ENCODE measurements around the gene FCAMR. TPM values are rescaled to one million over a fixed set of nuclear protein-coding genes. Genes with fewer than 3 reads are reported as not detected.

The FCAMR gene
- total RNA-seq, 2 experiments from 2014 or later = not detected

DNA sequence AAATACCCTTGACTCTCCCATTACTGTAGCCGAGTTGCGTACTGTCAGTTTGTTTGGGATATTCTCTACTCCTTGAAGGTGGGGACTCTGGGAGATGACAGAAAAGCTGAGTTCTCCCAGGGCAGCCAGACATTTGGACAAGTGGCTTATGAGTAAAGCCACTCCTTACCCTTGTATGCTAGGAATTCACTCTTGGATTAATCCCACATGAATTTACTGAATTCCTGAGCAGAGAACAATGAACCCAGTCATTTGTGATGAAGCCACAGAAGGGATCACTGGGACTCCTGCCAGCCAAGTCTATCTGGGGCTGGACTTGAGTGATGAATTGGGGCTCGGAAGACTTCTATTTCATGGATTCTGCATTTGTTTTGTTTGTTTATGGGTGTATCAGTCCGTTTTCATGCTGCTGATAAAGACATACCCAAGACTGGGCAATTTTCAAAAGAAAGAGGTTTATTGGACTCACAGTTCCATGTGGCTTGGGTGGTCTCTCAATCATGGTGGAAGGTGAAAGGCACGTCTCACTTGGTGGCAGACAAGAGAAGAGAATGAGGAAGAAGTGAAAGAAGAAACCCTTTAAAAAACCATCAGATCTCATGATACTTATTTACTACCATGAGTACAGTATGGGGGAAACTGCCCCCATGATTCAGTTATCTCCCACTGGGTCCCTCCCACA is 37.2 kb upstream of the FCAMR start:
- ATAC-seq = no peak

DNA sequence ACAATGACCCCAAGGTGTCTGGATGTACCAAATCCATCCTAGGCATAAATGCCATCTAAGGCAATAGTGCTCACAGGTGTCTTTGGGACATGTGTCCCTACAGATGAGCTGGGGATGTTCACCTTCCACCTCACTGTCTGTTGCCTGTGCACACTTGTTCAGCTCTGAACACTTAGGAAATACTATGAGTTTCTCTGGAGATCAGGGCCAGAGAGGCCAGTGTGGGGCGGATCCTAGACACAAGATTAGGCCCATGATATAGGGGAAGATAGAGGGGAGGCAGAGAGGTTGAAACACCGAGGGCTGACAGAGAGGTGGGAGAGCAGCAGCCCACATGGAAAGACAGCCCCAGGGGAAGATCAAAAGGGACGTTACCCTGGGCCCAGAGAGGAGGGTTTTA is 36.7 kb upstream of the FCAMR start:
- ChIA-PET POLR2A (no interaction called here), CTCF (interaction anchor here (0.7 to 1.8 kb wide), 7 partner anchors 12 to 234 kb away, joined by 3 to 9 read pairs (median 3); no protein-coding TSS in a partner anchor)
- Mint-ChIP-seq H3K36me3 (ENCODE audit: low read depth) (no peaks in the 10 kb centered on the region), H3K4me3 (no peak overlapping the region), H3K4me1 (peaks cover 2% of the 10 kb centered on the region), H3K27me3 (peaks cover 7% of the 10 kb centered on the region), H3K9me3 (ENCODE audit: low read depth) (no peaks in the 10 kb centered on the region), H3K27ac (no peak overlapping the region)
- ATAC-seq (no peak), DNase-seq (no peak)
- intact Hi-C loops (cut with DNase I, micrococcal nuclease) = loop anchor here in 1 of 2 experiments (5.0 kb wide), 1 partner anchor 70 kb away; no protein-coding TSS in a partner anchor

More for the DNA sequence above, 37.2 kb upstream of the FCAMR start:
- ChIA-PET CTCF (interaction anchor here (0.6 to 1.2 kb wide), 3 partner anchors 74 to 447 kb away, joined by 3 read pairs; partner anchors contain the start of gene CR2), POLR2A (no interaction called here)
- no peaks in the 10 kb centered on the region for H3K36me3 Mint-ChIP-seq (ENCODE audit: low read depth)
- H3K9me3 Mint-ChIP-seq (ENCODE audit: low read depth) = no peaks in the 10 kb centered on the region
- H3K4me3 Mint-ChIP-seq = no peak overlapping the region
- no peak for DNase-seq
- H3K27ac Mint-ChIP-seq = no peak overlapping the region
- H3K4me1 Mint-ChIP-seq = peaks cover 2% of the 10 kb centered on the region
- intact Hi-C loops (cut with DNase I, micrococcal nuclease) = loop anchor here in 1 of 2 experiments (5.0 kb wide), 1 partner anchor 70 kb away; no protein-coding TSS in a partner anchor
- H3K27me3 Mint-ChIP-seq = peaks cover 9% of the 10 kb centered on the region

DNA sequence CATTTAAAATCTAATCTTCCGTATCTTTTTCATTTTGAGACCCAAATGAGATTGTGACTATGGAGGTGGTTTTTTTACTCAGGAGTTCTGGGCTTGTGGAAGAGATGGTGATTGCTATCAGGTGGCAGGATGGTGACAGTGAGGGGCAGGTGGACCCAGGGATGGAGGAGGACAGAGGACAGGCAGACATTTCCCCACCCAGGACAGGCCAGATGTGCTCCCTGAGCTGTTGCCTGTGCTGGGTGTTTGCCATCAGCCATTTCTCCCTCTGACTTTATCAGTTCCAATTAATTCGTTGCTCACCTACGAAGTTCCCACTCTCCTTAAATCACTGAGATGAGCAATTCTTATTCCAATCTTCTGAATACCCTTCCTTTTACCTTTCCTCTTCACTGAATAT is 35.8 kb upstream of the FCAMR start:
- Mint-ChIP-seq H3K9me3 (ENCODE audit: low read depth) (no peaks in the 10 kb centered on the region), H3K36me3 (ENCODE audit: low read depth) (no peaks in the 10 kb centered on the region), H3K4me3 (no peak overlapping the region), H3K27me3 (peaks cover 6% of the 10 kb centered on the region), H3K27ac (no peak overlapping the region), H3K4me1 (peaks cover 2% of the 10 kb centered on the region)
- ChIA-PET POLR2A (no interaction called here), CTCF (interaction anchor here (0.6 to 2.4 kb wide), 14 partner anchors 12 to 384 kb away, joined by 3 to 17 read pairs (median 3); no protein-coding TSS in a partner anchor)
- intact Hi-C loops (cut with DNase I, micrococcal nuclease) = loop anchor here in 1 of 2 experiments (5.0 kb wide), 1 partner anchor 71 kb away; no protein-coding TSS in a partner anchor
- ATAC-seq = no peak
- DNase-seq = no peak

DNA sequence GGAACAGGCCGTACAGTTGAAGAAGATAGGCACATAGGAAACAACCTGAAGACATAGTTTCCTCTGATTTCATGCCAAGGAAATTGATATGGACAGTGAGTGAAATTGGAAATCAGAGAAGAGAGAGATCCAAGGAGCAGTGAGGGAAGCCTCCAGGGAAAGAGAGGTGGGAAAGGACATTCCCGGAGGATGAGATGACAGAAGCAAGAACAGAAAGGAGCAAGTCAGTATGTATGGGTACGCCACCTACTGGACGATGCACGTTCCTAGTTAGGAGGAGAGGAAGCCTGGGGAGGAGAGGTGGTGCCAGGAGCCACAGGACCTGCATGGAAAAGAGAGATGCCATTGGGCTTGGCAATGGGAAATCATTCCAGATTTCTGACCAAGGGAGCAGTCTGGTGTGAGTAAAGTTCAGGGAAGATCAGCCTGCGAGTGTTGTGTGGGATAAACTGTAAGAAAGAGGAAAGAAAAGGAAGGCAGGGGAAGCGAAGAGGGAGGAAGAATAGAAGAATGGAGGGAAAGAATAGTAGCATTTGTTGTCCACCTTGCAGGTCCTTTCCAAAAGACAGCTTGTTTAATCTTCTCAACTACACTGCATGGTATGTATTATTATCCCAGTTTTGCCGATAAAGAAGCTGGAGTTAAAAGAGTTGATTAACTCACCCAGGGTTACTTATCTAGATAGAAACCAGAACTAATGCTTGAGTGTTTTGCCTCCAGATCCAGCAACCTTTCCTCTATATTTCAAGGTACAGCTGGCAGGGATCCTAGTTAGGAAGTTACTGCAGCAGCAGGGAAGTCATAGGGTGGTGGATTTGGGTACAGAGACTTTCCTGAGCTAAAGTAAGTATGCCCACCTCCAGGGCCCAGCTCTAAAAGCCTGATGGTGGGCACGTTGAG is 34.9 kb upstream of the FCAMR start:
- H3K9me3 Mint-ChIP-seq (ENCODE audit: low read depth) = no peaks in the 10 kb centered on the region
- peak; percentile 57 for ATAC-seq
- POLR2A ChIA-PET = no interaction called here

DNA sequence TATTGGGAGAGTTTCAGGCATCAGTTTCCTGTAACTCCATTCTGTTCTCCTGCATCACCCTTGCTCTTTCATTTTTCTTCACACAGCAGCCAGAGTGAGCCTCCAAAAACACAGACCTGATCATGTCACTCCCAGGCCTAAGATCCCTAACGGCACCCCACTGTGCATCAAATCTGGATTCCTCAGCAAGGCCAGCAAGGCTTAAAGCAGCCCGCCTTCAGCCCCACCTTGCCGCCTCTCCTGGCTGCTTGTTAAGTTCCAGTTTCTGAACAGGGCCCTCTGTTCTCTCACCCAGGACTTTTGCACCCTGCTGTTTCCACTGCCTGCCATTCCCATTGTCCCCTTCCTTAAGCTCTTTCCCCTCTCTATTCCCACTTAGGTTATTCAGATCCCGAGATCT is 33.0 kb upstream of the FCAMR start:
- no peak overlapping the region for H3K27ac Mint-ChIP-seq
- intact Hi-C loops (cut with DNase I, micrococcal nuclease) = no loop called here
- ATAC-seq = no peak
- DNase-seq = no peak
- no peaks in the 10 kb centered on the region for H3K9me3 Mint-ChIP-seq (ENCODE audit: low read depth)
- H3K27me3 Mint-ChIP-seq = peaks cover 6% of the 10 kb centered on the region
- peaks cover 2% of the 10 kb centered on the region for H3K4me1 Mint-ChIP-seq
- ChIA-PET POLR2A (interaction anchor here (0.6 kb wide), 1 partner anchor 11 kb away, joined by 4 read pairs; no protein-coding TSS in a partner anchor), CTCF (interaction anchor here (0.5 to 2.3 kb wide), 6 partner anchors 10 to 372 kb away, joined by 3 to 6 read pairs (median 4); no protein-coding TSS in a partner anchor)
- H3K36me3 Mint-ChIP-seq (ENCODE audit: low read depth) = no peaks in the 10 kb centered on the region
- H3K4me3 Mint-ChIP-seq = no peak overlapping the region

More for the DNA sequence above, 34.9 kb upstream of the FCAMR start:
- intact Hi-C loops (cut with DNase I, micrococcal nuclease) = loop anchor here in 1 of 2 experiments (5.0 kb wide), 1 partner anchor 72 kb away; no protein-coding TSS in a partner anchor
- CTCF ChIA-PET = interaction anchor here (0.6 to 2.4 kb wide), 22 partner anchors 10 to 451 kb away, joined by 3 to 17 read pairs (median 4); no protein-coding TSS in a partner anchor
- Mint-ChIP-seq H3K27me3 (peaks cover 4% of the 10 kb centered on the region), H3K4me3 (no peak overlapping the region), H3K36me3 (ENCODE audit: low read depth) (no peaks in the 10 kb centered on the region), H3K4me1 (peaks cover 2% of the 10 kb centered on the region), H3K27ac (no peak overlapping the region)
- DNase-seq = peak; percentile 64

DNA sequence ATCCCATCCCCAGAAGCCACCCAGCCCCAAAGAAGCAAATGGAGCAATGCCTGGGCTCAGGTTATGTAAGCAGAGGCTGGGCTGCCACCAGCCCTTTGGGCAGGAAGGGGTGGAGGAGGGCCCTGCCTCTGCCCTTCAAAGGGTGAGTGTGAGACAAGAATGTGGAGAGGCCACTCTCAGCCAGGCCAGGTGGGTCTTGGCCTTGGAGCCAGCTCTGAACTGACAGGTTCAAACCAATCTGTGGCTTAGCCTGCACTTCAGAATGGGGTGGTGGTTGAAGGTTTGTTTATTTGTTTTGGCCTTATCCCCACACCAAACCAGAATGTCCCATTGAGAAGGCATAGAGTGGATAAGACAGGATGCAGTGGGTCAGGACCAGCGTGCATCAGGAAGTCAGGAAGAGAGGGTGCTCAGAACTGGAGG is 32.5 kb upstream of the FCAMR start:
- H3K4me3 Mint-ChIP-seq = no peak overlapping the region
- H3K36me3 Mint-ChIP-seq (ENCODE audit: low read depth) = no peaks in the 10 kb centered on the region
- intact Hi-C loops (cut with DNase I, micrococcal nuclease) = no loop called here
- ChIA-PET POLR2A (no interaction called here), CTCF (interaction anchor here (0.5 to 2.3 kb wide), 5 partner anchors 22 to 372 kb away, joined by 3 to 6 read pairs (median 3); no protein-coding TSS in a partner anchor)
- ATAC-seq = no peak
- H3K27me3 Mint-ChIP-seq = peaks cover 6% of the 10 kb centered on the region
- H3K9me3 Mint-ChIP-seq (ENCODE audit: low read depth) = no peaks in the 10 kb centered on the region
- no peak for DNase-seq
- peaks cover 2% of the 10 kb centered on the region for H3K4me1 Mint-ChIP-seq
- H3K27ac Mint-ChIP-seq = no peak overlapping the region

DNA sequence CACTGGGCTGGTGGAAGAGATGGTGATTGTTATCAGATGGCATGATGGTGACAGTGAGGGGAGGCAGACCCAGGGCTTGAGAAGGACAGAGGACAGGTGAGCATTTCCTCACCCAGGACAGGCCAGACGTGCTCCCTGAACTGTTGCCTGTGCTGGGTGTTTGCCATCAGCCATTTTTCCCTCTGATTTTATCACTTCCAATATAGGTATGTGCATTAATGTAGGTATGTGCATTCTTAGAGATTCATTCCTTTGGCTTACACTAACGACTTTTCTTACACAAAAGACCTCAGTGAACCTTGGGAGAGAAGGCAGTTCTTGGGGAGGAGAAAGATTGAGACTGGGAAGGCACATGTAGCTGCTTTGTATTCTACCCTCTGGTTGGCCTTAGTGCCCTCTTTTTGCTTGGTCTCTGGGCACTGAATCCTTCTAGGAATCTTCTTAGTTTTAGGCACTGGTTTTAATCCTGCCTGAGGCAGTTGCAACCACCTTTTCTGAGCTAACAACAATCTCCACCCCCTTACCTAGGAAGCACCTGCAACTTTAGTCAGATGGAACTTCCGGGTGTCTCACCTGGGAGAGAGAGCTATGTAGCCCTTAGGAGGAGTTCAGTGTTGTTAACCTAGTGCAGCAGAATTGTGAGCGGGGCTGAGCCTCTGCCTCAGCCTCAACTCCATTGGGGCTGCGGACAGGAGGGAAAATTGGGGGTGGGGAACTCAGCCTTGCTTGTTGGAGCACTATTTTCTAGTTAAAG is 31.4 kb upstream of the FCAMR start:
- no peaks in the 10 kb centered on the region for H3K9me3 Mint-ChIP-seq (ENCODE audit: low read depth)
- intact Hi-C loops (cut with DNase I, micrococcal nuclease) = no loop called here
- peaks cover 2% of the 10 kb centered on the region for H3K4me1 Mint-ChIP-seq
- CTCF ChIA-PET = interaction anchor here (0.8 to 1.5 kb wide), 3 partner anchors 19 to 267 kb away, joined by 3 read pairs; no protein-coding TSS in a partner anchor
- ATAC-seq (no peak), DNase-seq (no peak)
- peaks cover 4% of the 10 kb centered on the region for H3K27me3 Mint-ChIP-seq
- no peak overlapping the region for H3K4me3 Mint-ChIP-seq
- H3K36me3 Mint-ChIP-seq (ENCODE audit: low read depth) = no peaks in the 10 kb centered on the region
- POLR2A ChIA-PET = no interaction called here
- H3K27ac Mint-ChIP-seq = no peak overlapping the region

DNA sequence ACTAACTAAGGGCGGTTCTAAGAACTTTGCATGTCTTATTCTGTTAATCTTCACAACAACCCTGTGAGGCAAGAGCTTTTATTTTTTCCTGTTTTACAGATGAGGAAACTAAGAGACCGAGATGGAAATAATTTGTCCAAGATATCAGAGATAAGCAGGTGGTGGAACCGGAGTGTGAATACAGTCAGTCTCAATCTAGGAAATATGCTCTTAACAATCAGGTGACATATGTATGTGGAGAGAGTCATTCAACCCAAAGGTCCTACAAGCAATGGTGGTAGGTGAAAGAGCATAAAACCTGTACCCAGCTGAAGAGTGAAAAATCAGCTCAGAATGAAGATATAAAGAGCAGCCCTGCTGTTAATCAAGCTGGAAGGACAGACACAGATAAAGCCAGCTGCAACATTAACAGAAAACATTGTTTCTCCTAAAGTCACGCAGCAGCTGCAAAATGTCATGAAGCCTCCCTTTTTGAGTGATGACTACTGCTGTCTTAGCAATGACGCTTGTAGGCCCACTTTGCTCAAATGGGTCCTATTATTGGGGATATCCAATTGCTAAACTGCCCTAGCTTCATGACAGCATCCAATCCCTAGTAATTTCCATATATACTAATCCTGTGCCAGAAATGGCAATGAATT is 30.5 kb upstream of the FCAMR start:
- H3K9me3 Mint-ChIP-seq (ENCODE audit: low read depth) = no peaks in the 10 kb centered on the region
- peaks cover 4% of the 10 kb centered on the region for H3K27me3 Mint-ChIP-seq
- H3K36me3 Mint-ChIP-seq (ENCODE audit: low read depth) = no peaks in the 10 kb centered on the region
- POLR2A ChIA-PET = no interaction called here
- DNase-seq (no peak), ATAC-seq (no peak)
- peaks cover 2% of the 10 kb centered on the region for H3K4me1 Mint-ChIP-seq
- H3K4me3 Mint-ChIP-seq = no peak overlapping the region
- intact Hi-C loops (cut with DNase I, micrococcal nuclease) = no loop called here
- CTCF ChIA-PET = interaction anchor here (0.6 to 1.5 kb wide), 3 partner anchors 18 to 266 kb away, joined by 3 read pairs; no protein-coding TSS in a partner anchor
- no peak overlapping the region for H3K27ac Mint-ChIP-seq

DNA sequence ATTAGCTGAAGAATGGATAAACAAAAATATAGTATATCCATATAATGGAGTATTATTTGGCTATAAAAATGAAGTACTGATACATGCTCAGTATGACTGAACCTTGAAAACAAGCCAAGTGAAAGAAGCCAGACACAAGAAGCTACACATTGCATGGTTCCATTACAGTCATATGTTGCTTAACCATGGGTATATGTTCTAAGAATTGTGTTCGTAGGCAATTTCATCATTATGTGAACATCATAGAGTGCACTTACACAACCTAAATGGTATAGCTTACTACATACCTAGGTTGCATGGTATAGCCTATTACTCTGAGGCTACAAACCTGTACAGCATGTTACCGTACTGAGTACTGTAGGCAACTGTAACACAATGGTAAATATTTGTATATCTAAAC is 28.6 kb upstream of the FCAMR start:
- H3K4me3 Mint-ChIP-seq = no peak overlapping the region
- POLR2A ChIA-PET = no interaction called here
- ATAC-seq (no peak), DNase-seq (no peak)
- H3K9me3 Mint-ChIP-seq (ENCODE audit: low read depth) = no peaks in the 10 kb centered on the region
- CTCF ChIA-PET = interaction anchor here (1.5 to 1.8 kb wide), 2 partner anchors 77 to 86 kb away, joined by 3 read pairs; no protein-coding TSS in a partner anchor
- H3K27me3 Mint-ChIP-seq = peaks cover 3% of the 10 kb centered on the region
- H3K36me3 Mint-ChIP-seq (ENCODE audit: low read depth) = no peaks in the 10 kb centered on the region
- H3K27ac Mint-ChIP-seq = no peak overlapping the region
- H3K4me1 Mint-ChIP-seq = no peaks in the 10 kb centered on the region
- intact Hi-C loops (cut with DNase I, micrococcal nuclease) = no loop called here

DNA sequence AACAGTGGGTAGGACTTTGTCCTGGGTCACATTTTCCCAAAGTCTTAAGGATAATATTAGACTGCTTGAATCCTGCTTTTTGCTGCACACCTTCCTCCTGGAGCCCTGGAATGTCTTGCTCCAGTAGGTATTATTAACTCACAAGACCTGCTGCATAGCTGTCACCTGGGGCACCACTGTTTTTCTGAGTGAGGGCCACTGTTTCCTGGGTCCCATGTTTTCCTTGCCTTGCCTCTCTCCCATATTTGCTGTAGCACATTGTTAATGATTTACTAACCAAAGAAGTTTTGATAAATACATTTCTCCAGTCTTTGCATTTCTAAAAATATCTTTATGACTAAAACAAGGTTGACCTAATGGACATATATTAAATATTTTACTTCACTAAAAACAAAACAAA is 22.5 kb upstream of the FCAMR start:
- no peak for DNase-seq
- ChIA-PET POLR2A (no interaction called here), CTCF (interaction anchor here (1.1 to 3.6 kb wide), 4 partner anchors 10 to 57 kb away, joined by 3 to 17 read pairs (median 5); no protein-coding TSS in a partner anchor)
- Mint-ChIP-seq H3K4me1 (no peaks in the 10 kb centered on the region), H3K36me3 (ENCODE audit: low read depth) (no peaks in the 10 kb centered on the region), H3K27ac (no peak overlapping the region), H3K27me3 (peaks cover 16% of the 10 kb centered on the region), H3K4me3 (no peak overlapping the region), H3K9me3 (ENCODE audit: low read depth) (no peaks in the 10 kb centered on the region)
- no peak for ATAC-seq
- intact Hi-C loops (cut with DNase I, micrococcal nuclease) = loop anchor here in 1 of 2 experiments (5.0 kb wide), 1 partner anchor 505 kb away; the partner anchor contains the start of gene CR1

Measured in activated CD4-positive, alpha-beta T cell treated with anti-CD3 and anti-CD28 coated beads for 36 hours (primary cell).